H9 (cell line): ENCODE measurements around the gene ATP13A1. TPM values are rescaled to one million over a fixed set of nuclear protein-coding genes. Genes with fewer than 3 reads are reported as not detected.
A peak's percentile ranks its signal among the peaks of the same experiment; 100 is the strongest.

Source experiments
- DNase-seq: peaks from one replicate; pipeline ENCODE4 v3.0.0-alpha.2; 2017
- H2AFZ ChIP-seq: one replicate; pipeline ENCODE4 v1.6.1; 2013; ENCODE audit warnings: mild to moderate bottlenecking, low read length, control low read depth, moderate library complexity
- H2AK5ac ChIP-seq: 2 replicates; pipeline ENCODE4 v1.6.1; 2013; ENCODE audit warnings: low read length, control low read depth, mixed read lengths; ENCODE audit not compliant: insufficient read length
- H2BK120ac ChIP-seq: one replicate; pipeline ENCODE4 v1.6.1; 2013; ENCODE audit warnings: low read depth, mild to moderate bottlenecking, low read length, control low read depth, inconsistent platforms; ENCODE audit not compliant: poor library complexity, severe bottlenecking
- H2BK12ac ChIP-seq: 2 replicates; pipeline ENCODE4 v1.6.1; 2013; ENCODE audit warnings: low read length, control low read depth, mixed read lengths, low read depth; ENCODE audit not compliant: insufficient read length
- H2BK15ac ChIP-seq: 2 replicates; pipeline ENCODE4 v1.6.1; 2013; ENCODE audit warnings: low read depth, low read length, control low read depth
- H2BK20ac ChIP-seq: one replicate; pipeline ENCODE4 v1.6.1; 2013; ENCODE audit warnings: low read depth, mild to moderate bottlenecking, low read length, control low read depth, inconsistent platforms; ENCODE audit not compliant: poor library complexity, severe bottlenecking
- H2BK5ac ChIP-seq: 2 replicates; pipeline ENCODE4 v1.6.1; 2013; ENCODE audit warnings: low read length, control low read depth, mixed read lengths; ENCODE audit not compliant: insufficient read length
- H3K14ac ChIP-seq: 2 replicates; pipeline ENCODE4 v1.6.1; 2013; ENCODE audit warnings: low read length, control low read depth; ENCODE audit not compliant: insufficient read depth
- H3K18ac ChIP-seq: 2 replicates; pipeline ENCODE4 v1.6.1; 2013; ENCODE audit warnings: low read depth, mild to moderate bottlenecking, mixed read lengths, low read length, control low read depth; ENCODE audit not compliant: insufficient read length
- H3K23ac ChIP-seq: 2 replicates; pipeline ENCODE4 v1.6.1; 2013; ENCODE audit warnings: low read length, control low read depth, mixed read lengths, low read depth; ENCODE audit not compliant: insufficient read length
- H3K23me2 ChIP-seq: 2 replicates; pipeline ENCODE4 v1.6.1; 2013; ENCODE audit warnings: low read depth, mild to moderate bottlenecking, mixed read lengths, low read length, control low read depth; ENCODE audit not compliant: insufficient read length, poor library complexity, severe bottlenecking
- H3K27ac ChIP-seq: 2 replicates; pipeline ENCODE4 v1.5.1; 2013; ENCODE audit warnings: low read length, control low read depth, mixed read lengths, low read depth; ENCODE audit not compliant: insufficient read length
- H3K27me3 ChIP-seq: 2 replicates; pipeline ENCODE4 v1.6.1; 2013; ENCODE audit warnings: low read length, control low read depth, inconsistent platforms; ENCODE audit not compliant: insufficient read depth
- H3K4ac ChIP-seq: 2 replicates; pipeline ENCODE4 v1.6.1; 2013; ENCODE audit warnings: low read depth, mild to moderate bottlenecking, control low read depth, inconsistent platforms, low read length, moderate library complexity
- H3K4me1 ChIP-seq: 2 replicates; pipeline ENCODE4 v1.6.1; 2013; ENCODE audit warnings: low read length, control low read depth, inconsistent platforms; ENCODE audit not compliant: insufficient read depth
- H3K4me2 ChIP-seq: 2 replicates; pipeline ENCODE4 v1.6.1; 2013; ENCODE audit warnings: low read length, control low read depth, mixed read lengths; ENCODE audit not compliant: insufficient read length, insufficient read depth
- H3K56ac ChIP-seq: 2 replicates; pipeline ENCODE4 v1.6.1; 2013; ENCODE audit warnings: low read depth, mild to moderate bottlenecking, mixed read lengths, low read length, control low read depth; ENCODE audit not compliant: insufficient read length
- H3K79me1 ChIP-seq: 2 replicates; pipeline ENCODE4 v1.6.1; 2013; ENCODE audit warnings: low read depth, mild to moderate bottlenecking, moderate library complexity, low read length, control low read depth, inconsistent platforms; ENCODE audit not compliant: insufficient read depth, poor library complexity, severe bottlenecking
- H3K79me2 ChIP-seq: 2 replicates; pipeline ENCODE4 v1.6.1; 2013; ENCODE audit warnings: low read length, control low read depth, inconsistent platforms; ENCODE audit not compliant: insufficient read depth
- H3K9ac ChIP-seq: 2 replicates; pipeline ENCODE4 v1.6.1; 2013; ENCODE audit warnings: low read length, control low read depth, mixed read lengths; ENCODE audit not compliant: insufficient read length; ENCODE audit errors: extremely low read depth
- H3K9me3 ChIP-seq: one replicate; pipeline ENCODE4 v1.6.1; 2013; ENCODE audit warnings: low read depth, low read length, inconsistent platforms; ENCODE audit not compliant: control insufficient read depth
- H3T11ph ChIP-seq: one replicate; pipeline ENCODE4 v1.6.1; 2013; ENCODE audit warnings: mild to moderate bottlenecking, low read length, control low read depth, inconsistent platforms
- H4K20me1 ChIP-seq: one replicate; pipeline ENCODE4 v1.6.1; 2013; ENCODE audit not compliant: control insufficient read depth, insufficient read length, insufficient read depth
- H4K5ac ChIP-seq: 2 replicates; pipeline ENCODE4 v1.6.1; 2013; ENCODE audit warnings: low read depth, mild to moderate bottlenecking, mixed read lengths, low read length, control low read depth; ENCODE audit not compliant: insufficient read length
- H4K8ac ChIP-seq: replicated peaks from 2 replicates; pipeline ENCODE4 v1.6.1; 2013; ENCODE audit warnings: low read length, control low read depth, mixed read lengths, low read depth; ENCODE audit not compliant: insufficient read length
- H4K91ac ChIP-seq: 2 replicates; pipeline ENCODE4 v1.6.1; 2013; ENCODE audit warnings: low read depth, mild to moderate bottlenecking, moderate library complexity, mixed read lengths, low read length, control low read depth; ENCODE audit not compliant: insufficient read length
- H3K27ac Mint-ChIP-seq, 3 experiments: 2 replicates in 2 of 3; 3 replicates in 1 of 3; pipeline ENCODE4 v1.8.0; 2020 to 2021; ENCODE audit warnings: mixed read lengths in 3 of 3, mild to moderate bottlenecking in 1 of 3, moderate library complexity in 1 of 3
- H3K27me3 Mint-ChIP-seq: 2 replicates; pipeline ENCODE4 v1.8.0; 2021; ENCODE audit warnings: low read depth, mild to moderate bottlenecking, moderate library complexity, mixed read lengths
- H3K36me3 Mint-ChIP-seq, 3 experiments: 2 replicates in 2 of 3; 3 replicates in 1 of 3; pipeline ENCODE4 v1.8.0; 2020 to 2021; ENCODE audit warnings: low read depth in 3 of 3, mixed read lengths in 3 of 3; ENCODE audit not compliant: insufficient read depth in 1 of 3
- H3K4me1 Mint-ChIP-seq, 2 experiments: 2 replicates each; pipeline ENCODE4 v1.8.0; 2020; ENCODE audit warnings: mixed read lengths in 2 of 2
- H3K4me3 Mint-ChIP-seq, 2 experiments: 2 replicates in 1 of 2; 3 replicates in 1 of 2; pipeline ENCODE4 v1.8.0; 2020 to 2021; ENCODE audit warnings: mild to moderate bottlenecking in 2 of 2, mixed read lengths in 2 of 2, moderate library complexity in 1 of 2
- H3K9me3 Mint-ChIP-seq, 2 experiments: 2 replicates in 1 of 2; 3 replicates in 1 of 2; pipeline ENCODE4 v1.8.0; 2020; ENCODE audit warnings: mild to moderate bottlenecking in 2 of 2, mixed read lengths in 2 of 2, moderate library complexity in 1 of 2
- CTCF ChIP-seq: fragments of 200-600 bp; sonication (generic); conservative IDR thresholded peaks from 3 replicates; pipeline ENCODE4 v1.8.0; 2021; ENCODE audit warnings: antibody characterized with exemption, mild to moderate bottlenecking
- WGBS: extraction: QIAGEN DNeasy Blood & Tissue Kit; methylation state at CpG from one replicate; pipeline ENCODE4 v1.1.7; 2013; ENCODE audit warnings: missing lambda C conversion rate, low lambda C conversion rate, mixed read lengths; ENCODE audit not compliant: insufficient read length; ENCODE audit errors: extremely low coverage; 5-methylcytosine and 5-hydroxymethylcytosine counted together
- total RNA-seq: library from RNA; stranded (reverse); gene quantifications from 2 replicates; pipeline ENCODE4 v1.2.1, GENCODE V29; 2021

Gene ATP13A1
- total RNA-seq, 1 experiment from 2014 or later: 67.8 TPM

GRCh38 chr19:19661141-19661674 is 2.3 kb downstream of the ATP13A1 start:
- Histone ChIP-seq H4K8ac (no peak overlapping the region), H2AFZ (no peak overlapping the region), H4K20me1 (no peaks in the 10 kb centered on the region), H3K4ac (no peak overlapping the region), H3K14ac (no peak overlapping the region), H4K5ac (no peak overlapping the region), H3K4me1 (peaks cover 6% of the 10 kb centered on the region; the same call in 1 of the 2 replicates), H2BK120ac (no peak overlapping the region), H3K56ac (no peak overlapping the region), H2BK20ac (no peak overlapping the region), H3K18ac (no peak overlapping the region), H2BK5ac (no peak overlapping the region), H3K9ac (no peak overlapping the region), H3K23me2 (no peaks in the 10 kb centered on the region), H3K27me3 (no peaks in the 10 kb centered on the region), H2AK5ac (no peak overlapping the region), H4K91ac (no peak overlapping the region), H3K9me3 (no peaks in the 10 kb centered on the region), H3K23ac (no peak overlapping the region), H3K4me2 (peak overlapping the region; percentile 89), H3K27ac (no peak overlapping the region), H2BK15ac (no peak overlapping the region), H2BK12ac (no peak overlapping the region), H3K79me2 (peaks cover 20% of the 10 kb centered on the region; the same call in 1 of the 2 replicates), H3K79me1 (peaks cover 5% of the 10 kb centered on the region), H3T11ph (no peak overlapping the region)
- no CpG with 5 or more reads among the region's 10 CpGs for WGBS
- TF ChIP-seq CTCF: no peak
- Mint-ChIP-seq H3K36me3 (peaks cover 29 to 50% (median 44%) of the 10 kb centered on the region in 3 experiments), H3K9me3 (no peaks in the 10 kb centered on the region), H3K4me1 (peaks cover 19 to 20% of the 10 kb centered on the region in 2 experiments), H3K4me3 (peak overlapping the region; percentile 86 to 95), H3K27me3 (no peaks in the 10 kb centered on the region), H3K27ac (peak overlapping the region in 2 of 3 experiments; percentile 9 to 48; a peak in 2 of 7 replicates)
- DNase-seq: peak; percentile 24
